RKO (cell line): ENCODE measurements around the gene ZNF541.

Experiments
- DNase-seq: peaks from one replicate; pipeline ENCODE4 v3.0.0-alpha.2; 2016; ENCODE audit warnings: low spot score

The ZNF541 gene

DNA sequence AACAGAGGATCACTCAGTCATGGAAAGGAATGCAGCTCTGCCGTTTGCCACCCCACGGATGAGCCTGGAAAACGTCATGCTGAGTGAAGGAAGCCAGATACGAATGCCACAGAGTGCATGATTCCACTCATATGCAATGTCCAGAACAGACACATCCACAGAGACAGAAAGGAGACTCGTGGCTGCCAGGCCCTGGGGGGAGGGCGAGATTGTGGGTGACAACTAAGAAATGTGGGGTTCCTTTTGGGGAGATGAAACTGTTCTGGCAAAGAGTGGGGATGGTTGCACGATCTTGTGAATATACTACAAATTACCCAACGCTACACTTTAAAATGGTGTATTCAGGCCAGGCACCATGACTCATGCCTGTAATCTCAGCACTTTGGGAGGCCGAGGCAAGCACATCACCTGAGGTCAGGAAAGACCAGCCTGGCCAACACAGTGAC is 30.9 kb downstream of the ZNF541 start:
- DNase-seq, result no peak

- no peak for DNase-seq
Observed at GRCh38 chr19:47541518-47541917, 31.4 kb downstream of the ZNF541 start.

GRCh38 chr19:47540748-47541147 is 32.2 kb downstream of the ZNF541 start:
- no peak for DNase-seq

DNA sequence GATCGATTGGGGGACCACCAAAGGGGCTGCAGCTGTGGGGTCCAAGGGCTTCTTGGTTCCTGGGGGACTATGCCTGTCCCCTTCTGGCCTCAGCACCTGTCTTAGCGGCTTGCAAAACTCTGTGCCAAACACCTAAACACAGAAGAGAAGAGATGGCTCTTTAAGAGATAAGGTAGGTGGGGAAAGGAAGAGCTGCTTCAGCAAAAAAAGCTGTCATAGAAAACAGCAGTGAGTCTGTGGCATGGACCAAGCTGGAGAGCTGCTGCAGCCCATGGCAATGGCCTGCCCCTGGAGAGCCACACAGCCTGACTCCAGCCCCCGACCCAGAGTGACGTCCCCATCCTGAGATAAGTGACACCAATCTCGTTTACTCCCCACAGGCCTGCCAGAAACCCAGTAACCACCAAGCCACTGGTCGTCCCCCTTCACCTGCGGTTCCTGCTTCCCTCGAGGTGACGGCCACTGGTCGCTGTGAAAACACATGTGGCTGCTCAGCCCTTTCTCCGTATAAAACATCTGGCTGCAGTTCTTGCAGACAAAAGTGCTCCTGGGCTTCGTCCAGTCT is 33.1 kb downstream of the ZNF541 start:
- no peak for DNase-seq

GRCh38 chr19:47538812-47539211 is 34.1 kb downstream of the ZNF541 start:
- DNase-seq, result no peak

- DNase-seq, result no peak
Observed at GRCh38 chr19:47537493-47537892, 35.5 kb downstream of the ZNF541 start.

DNA sequence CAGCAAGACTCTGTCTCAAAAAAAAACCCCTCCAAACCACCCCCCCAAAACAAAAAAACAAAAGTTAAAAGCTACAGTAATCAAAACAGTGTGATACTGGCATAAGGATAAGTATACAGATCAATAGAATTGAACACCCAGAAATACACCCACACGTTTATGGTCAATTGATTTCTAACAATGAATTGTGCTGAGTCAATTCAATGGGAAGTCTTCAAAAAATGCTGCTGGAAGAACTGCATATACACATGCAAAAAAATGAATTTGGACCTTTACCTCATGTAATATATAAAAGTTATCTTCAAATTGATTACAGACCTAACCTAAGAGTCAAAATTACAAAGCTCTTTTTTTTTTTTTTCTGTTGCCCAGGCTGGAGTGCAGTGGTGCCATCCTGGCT is 38.3 kb downstream of the ZNF541 start:
- DNase-seq, result no peak

GRCh38 chr19:47531640-47532387 is 41.1 kb downstream of the ZNF541 start:
- DNase-seq, result no peak

- no peak for DNase-seq
Observed at GRCh38 chr19:47529018-47529742, 43.8 kb downstream of the ZNF541 start.

GRCh38 chr19:47526798-47527197 is 46.1 kb downstream of the ZNF541 start:
- DNase-seq, result no peak

DNA sequence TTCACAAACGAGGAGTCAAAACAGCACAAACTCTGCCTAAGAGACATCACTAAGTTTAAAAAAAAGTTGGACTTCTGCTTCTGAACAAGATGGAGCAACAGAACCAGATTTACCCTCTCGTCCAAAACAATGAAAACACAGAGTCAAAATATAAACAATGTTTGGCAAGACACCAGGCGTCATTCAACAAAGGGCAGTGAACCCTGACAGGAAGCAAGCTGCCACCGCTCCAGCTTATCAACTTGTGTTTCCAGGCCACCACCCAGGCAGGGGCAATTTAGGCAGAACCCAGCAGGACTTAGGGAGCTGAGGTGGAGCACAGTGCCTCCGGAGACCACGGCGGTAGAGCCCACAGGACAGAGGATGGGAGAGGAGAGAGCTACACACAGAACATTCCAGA is 49.5 kb downstream of the ZNF541 start:
- DNase-seq, result no peak
